TTC549 (cell line): Measurements from ENCODE around the gene OR10G3.

Experiments
- FAIRE-seq: peaks from 2 replicates; lab custom pipeline; 2012; peaks lifted over from hg19 to GRCh38; lab: Jason Lieb, UNC

The OR10G3 gene

GRCh38 chr14:21535545-21536417, 44.1 kb downstream of the OR10G3 start:
- FAIRE-seq: no peak

- no peak for FAIRE-seq
Measured at GRCh38 chr14:21534576-21534975, 45.3 kb downstream of the OR10G3 start.

DNA sequence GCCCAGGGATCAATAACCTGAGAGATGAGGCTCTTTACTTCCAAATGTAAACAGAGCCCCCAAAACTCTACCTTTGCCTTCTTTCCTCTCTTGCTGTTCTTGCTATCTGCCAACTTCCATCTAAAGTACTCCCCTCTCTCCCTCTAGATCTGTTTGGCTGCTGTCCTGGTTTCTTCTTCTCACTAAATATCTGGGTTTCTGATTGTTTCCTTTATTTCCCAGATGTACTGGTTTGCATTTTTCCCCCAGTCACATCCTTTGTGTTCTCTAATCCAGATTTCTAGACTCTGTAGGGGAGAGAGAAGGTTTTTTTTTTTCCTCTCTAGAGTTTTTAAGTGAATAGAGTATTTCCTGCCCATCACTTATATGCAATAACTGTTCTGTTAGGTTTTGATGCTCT, 46.6 kb downstream of the OR10G3 start:
- FAIRE-seq: no peak

- FAIRE-seq: no peak
Measured at GRCh38 chr14:21529515-21529914, 50.4 kb downstream of the OR10G3 start.

DNA sequence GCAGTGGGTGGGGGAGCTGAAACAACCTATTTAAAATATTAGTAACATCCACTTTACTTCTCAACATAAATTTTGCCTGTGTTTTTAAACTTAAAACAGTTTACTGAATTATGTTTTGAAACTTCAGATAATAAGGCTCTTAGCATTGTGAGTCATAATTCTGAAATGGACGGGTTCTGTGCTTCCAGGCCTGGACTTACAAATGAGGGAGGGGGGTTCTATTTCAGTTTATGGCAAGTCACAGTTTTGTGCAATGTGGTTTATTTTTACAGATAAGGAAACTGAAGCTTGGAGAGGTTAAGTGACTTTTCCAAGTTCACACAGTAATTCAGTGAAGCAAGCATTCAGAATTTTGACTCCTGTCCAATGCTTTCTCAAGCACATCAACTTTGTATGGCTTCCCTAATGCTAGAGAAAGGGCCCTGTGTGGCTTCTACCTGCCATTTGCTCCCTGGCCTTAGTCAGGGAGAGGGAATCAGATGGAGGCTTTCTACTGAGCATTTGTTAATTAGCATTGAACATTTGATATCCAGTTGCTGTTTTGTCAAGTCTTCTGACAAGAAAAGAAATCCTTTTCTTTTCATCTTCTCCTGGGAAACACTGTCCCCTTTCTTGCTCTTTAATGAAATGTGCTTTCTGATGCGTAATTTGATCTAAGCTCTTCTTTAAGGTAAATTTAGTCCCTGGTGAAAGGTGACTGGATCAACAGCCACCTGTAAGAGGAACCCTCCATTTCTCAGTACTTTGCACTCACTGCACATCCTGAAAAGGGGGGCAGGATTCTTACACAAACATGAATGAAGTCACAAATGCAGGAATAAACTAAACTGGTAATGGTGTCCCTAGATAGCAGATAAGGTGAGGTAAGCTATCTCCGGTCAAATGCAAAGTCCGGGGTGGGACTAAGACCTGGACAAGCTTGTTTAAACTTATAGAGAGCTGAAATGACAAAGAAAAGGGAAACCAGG, 51.2 kb downstream of the OR10G3 start:
- FAIRE-seq: no peak

DNA sequence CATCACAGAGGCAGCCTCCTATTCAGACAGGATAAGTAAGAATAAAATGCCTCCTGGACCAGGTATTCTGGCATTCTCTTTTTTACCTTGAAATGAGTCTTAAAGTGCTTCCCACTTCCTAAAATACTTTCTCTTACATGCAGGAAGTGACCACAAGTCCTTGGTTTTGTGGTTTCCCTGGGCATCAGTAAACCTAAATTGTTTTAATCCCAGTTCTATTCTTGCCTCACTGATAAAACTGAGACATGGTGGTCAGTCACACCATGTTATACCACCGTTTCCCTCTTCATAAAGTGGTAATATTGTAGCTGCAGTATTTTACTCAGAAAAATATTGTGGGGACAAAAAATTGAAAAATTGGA, 52.6 kb downstream of the OR10G3 start:
- FAIRE-seq: no peak

- no peak for FAIRE-seq
Measured at GRCh38 chr14:21526672-21527317, 53.1 kb downstream of the OR10G3 start.

DNA sequence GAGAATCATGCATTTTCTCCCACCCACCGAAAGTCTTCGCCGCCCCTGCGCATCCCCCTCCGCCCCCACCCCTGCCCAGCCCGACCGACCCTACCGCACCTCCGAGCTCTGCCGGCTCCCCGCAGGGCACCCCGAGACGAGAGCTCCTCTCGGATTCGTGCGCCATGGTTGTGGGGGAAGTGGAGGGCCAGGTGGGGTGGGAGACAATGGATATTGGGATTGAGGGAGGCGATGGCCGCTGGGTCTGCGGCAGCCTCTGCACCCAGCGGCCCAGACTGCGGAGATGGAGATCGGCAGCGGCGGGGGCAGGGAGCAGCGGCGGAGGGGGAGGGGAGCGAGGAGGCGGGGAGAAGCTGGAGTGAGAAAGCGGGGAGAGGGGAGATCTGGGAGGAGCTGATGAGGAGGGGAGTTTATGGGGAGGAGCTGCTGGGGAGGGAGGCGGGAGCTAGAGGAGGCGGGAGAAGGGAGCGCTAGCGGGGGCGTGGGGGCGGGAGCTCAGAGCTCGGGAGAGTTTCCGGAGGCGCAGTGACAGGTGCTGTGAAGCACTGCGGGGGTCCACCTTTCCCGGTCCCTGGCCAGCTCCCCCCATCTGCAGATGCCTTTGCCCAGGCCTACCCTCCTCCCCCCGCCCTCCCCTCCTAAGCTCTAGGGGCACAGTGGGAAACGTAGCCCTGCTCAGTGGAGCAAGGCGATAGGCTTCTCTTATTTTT, 53.8 kb downstream of the OR10G3 start, which contains the start of gene SALL2:
SALL2 (minus strand) TSS at position 385 of the 710 bp plus-strand sequence; CDS start at position 166, 219 bp downstream.
- FAIRE-seq: no peak

GRCh38 chr14:21525571-21525961, 54.3 kb downstream of the OR10G3 start:
- no peak for FAIRE-seq

- FAIRE-seq: no peak
Measured at GRCh38 chr14:21524575-21525490, 55.0 kb downstream of the OR10G3 start.

GRCh38 chr14:21523203-21523602, 56.7 kb downstream of the OR10G3 start:
- FAIRE-seq: no peak

DNA sequence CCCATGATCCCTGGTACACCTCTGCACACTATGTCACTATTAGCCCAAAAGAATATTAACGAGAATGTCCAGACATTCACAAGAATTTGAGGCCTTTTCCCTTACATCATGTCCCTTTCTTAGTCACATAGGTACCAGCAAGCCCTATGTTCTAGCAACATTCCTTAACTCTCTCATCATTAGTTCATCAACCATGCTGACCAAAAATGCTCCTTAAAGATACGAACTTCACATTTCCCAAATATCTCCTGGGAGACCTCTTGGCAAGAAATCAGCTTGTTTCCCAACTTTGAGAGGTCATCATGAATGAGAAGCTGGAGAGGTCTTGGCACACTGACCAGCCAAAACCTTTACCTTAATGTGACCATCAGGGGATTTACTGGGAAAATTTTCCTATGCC, 58.4 kb downstream of the OR10G3 start:
- FAIRE-seq: no peak

- no peak for FAIRE-seq
Measured at GRCh38 chr14:21520767-21521166, 59.1 kb downstream of the OR10G3 start.

GRCh38 chr14:21518725-21519124, 61.2 kb downstream of the OR10G3 start:
- FAIRE-seq: no peak
